Measurements from ENCODE around the gene SGCD. TPM values are rescaled to one million over a fixed set of nuclear protein-coding genes. Genes with fewer than 3 reads are reported as not detected.
A peak's percentile ranks its signal among the peaks of the same experiment; 100 is the strongest.
"Not testable (repeated sequence)": the region's sequence is repeated elsewhere in the genome, so short reads cannot be mapped to it uniquely, and the experiment has no call there.

SGCD gene
- total RNA-seq, 1 donor from 2014 or later, result 0.33 TPM

- Mint-ChIP-seq H3K4me1 (peaks cover 13% of the 10 kb centered on the region), H3K4me3 (no peak overlapping the region), H3K36me3 (ENCODE audit: low read depth) (no peaks in the 10 kb centered on the region), H3K27ac (ENCODE audit: unreplicated experiment) (no peak overlapping the region), H3K9me3 (peaks cover 4% of the 10 kb centered on the region), H3K27me3 (ENCODE audit: low read depth) (no peaks in the 10 kb centered on the region)
- no peak for TF ChIP-seq CTCF (conservative IDR thresholded peaks at IDR 0.05)
- DNase-seq (ENCODE audit: low read depth, low spot score), result no peak
Measured at GRCh38 chr5:156647034-156647451, 320.1 kb downstream of the SGCD start.

- Mint-ChIP-seq H3K4me1 (peaks cover 11% of the 10 kb centered on the region), H3K27ac (ENCODE audit: unreplicated experiment) (no peak overlapping the region), H3K4me3 (no peak overlapping the region), H3K27me3 (ENCODE audit: low read depth) (no peaks in the 10 kb centered on the region), H3K36me3 (ENCODE audit: low read depth) (no peaks in the 10 kb centered on the region), H3K9me3 (peaks cover 3% of the 10 kb centered on the region)
- no peak for TF ChIP-seq CTCF (conservative IDR thresholded peaks at IDR 0.05)
- no peak for DNase-seq (ENCODE audit: low read depth, low spot score)
Measured at GRCh38 chr5:156654444-156654843, 327.5 kb downstream of the SGCD start.

GRCh38 chr5:156655732-156656131 is 328.8 kb downstream of the SGCD start:
- peaks cover 3% of the 10 kb centered on the region for H3K9me3 Mint-ChIP-seq
- H3K36me3 Mint-ChIP-seq (ENCODE audit: low read depth), result no peaks in the 10 kb centered on the region
- peaks cover 11% of the 10 kb centered on the region for H3K4me1 Mint-ChIP-seq
- no peaks in the 10 kb centered on the region for H3K27me3 Mint-ChIP-seq (ENCODE audit: low read depth)
- no peak for TF ChIP-seq CTCF (conservative IDR thresholded peaks at IDR 0.05)
- no peak overlapping the region for H3K4me3 Mint-ChIP-seq
- H3K27ac Mint-ChIP-seq (ENCODE audit: unreplicated experiment), result no peak overlapping the region
- DNase-seq (ENCODE audit: low read depth, low spot score), result no peak

- H3K4me3 Mint-ChIP-seq; H3K27me3 Mint-ChIP-seq (ENCODE audit: low read depth); H3K27ac Mint-ChIP-seq (ENCODE audit: unreplicated experiment); H3K36me3 Mint-ChIP-seq (ENCODE audit: low read depth); H3K9me3 Mint-ChIP-seq; DNase-seq (ENCODE audit: low read depth, low spot score); H3K4me1 Mint-ChIP-seq: not testable (repeated sequence)
- peak; percentile 20 for TF ChIP-seq CTCF (conservative IDR thresholded peaks at IDR 0.05)
Measured at GRCh38 chr5:156664832-156665231, 337.9 kb downstream of the SGCD start.

- H3K27ac Mint-ChIP-seq (ENCODE audit: unreplicated experiment); H3K27me3 Mint-ChIP-seq (ENCODE audit: low read depth); DNase-seq (ENCODE audit: low read depth, low spot score); H3K4me1 Mint-ChIP-seq; H3K9me3 Mint-ChIP-seq; H3K36me3 Mint-ChIP-seq (ENCODE audit: low read depth); H3K4me3 Mint-ChIP-seq: not testable (repeated sequence)
Measured at GRCh38 chr5:156666686-156667085, 339.7 kb downstream of the SGCD start.

- no peak for TF ChIP-seq CTCF (conservative IDR thresholded peaks at IDR 0.05)
- DNase-seq (ENCODE audit: low read depth, low spot score), result no peak
- no peak overlapping the region for H3K27ac Mint-ChIP-seq (ENCODE audit: unreplicated experiment)
- peaks cover 3% of the 10 kb centered on the region for H3K27me3 Mint-ChIP-seq (ENCODE audit: low read depth)
- H3K4me3 Mint-ChIP-seq, result no peak overlapping the region
- no peaks in the 10 kb centered on the region for H3K36me3 Mint-ChIP-seq (ENCODE audit: low read depth)
- no peaks in the 10 kb centered on the region for H3K4me1 Mint-ChIP-seq
- no peaks in the 10 kb centered on the region for H3K9me3 Mint-ChIP-seq
Measured at GRCh38 chr5:156667616-156668015, 340.7 kb downstream of the SGCD start.
